Measurements from ENCODE around the gene MYH15. TPM values are rescaled to one million over a fixed set of nuclear protein-coding genes. Genes with fewer than 3 reads are reported as not detected.
"Not testable (repeated sequence)": the region's sequence is repeated elsewhere in the genome, so short reads cannot be mapped to it uniquely, and the experiment has no call there.

Gene MYH15
- polyA plus RNA-seq, 3 donors: 0.08 to 0.22 TPM; not detected in 1

- H3K27ac ChIP-seq (ENCODE audit: low read depth, low read length): no peak overlapping the region
- WGBS, 3 donors: 30 to 74% (median 64%) methylated on average over 2 of the region's 2 CpGs
Observed at GRCh38 chr3:108404368-108404767, 106.0 kb downstream of the MYH15 start.

GRCh38 chr3:108403686-108404345 is 106.6 kb downstream of the MYH15 start:
- WGBS, 3 donors: 79 to 90% (median 84%) methylated on average over 4 of the region's 4 CpGs

GRCh38 chr3:108403198-108403597 is 107.2 kb downstream of the MYH15 start:
- whole genome bisulfite sequencing, 3 donors: 25 to 80% (median 66%) methylated on average over 1 of the region's 1 CpG

More at GRCh38 chr3:108403686-108404345, 106.6 kb downstream of the MYH15 start:
- no peak overlapping the region for H3K27ac ChIP-seq (ENCODE audit: low read depth, low read length)

GRCh38 chr3:108401836-108402235 is 108.6 kb downstream of the MYH15 start:
- 93 to 95% (median 95%) methylated on average over 2 of the region's 2 CpGs for WGBS, 3 donors
- no peak overlapping the region for H3K27ac ChIP-seq (ENCODE audit: low read depth, low read length)

More at GRCh38 chr3:108403198-108403597, 107.2 kb downstream of the MYH15 start:
- no peak overlapping the region for H3K27ac ChIP-seq (ENCODE audit: low read depth, low read length)

GRCh38 chr3:108398510-108398909 is 111.9 kb downstream of the MYH15 start:
- WGBS, 3 donors: 95 to 96% (median 95%) methylated on average over 6 of the region's 6 CpGs
- no peak overlapping the region for H3K27ac ChIP-seq (ENCODE audit: low read depth, low read length)

- 84 to 92% (median 91%) methylated on average over 1 of the region's 1 CpG for WGBS, 3 donors
- H3K27ac ChIP-seq (ENCODE audit: low read depth, low read length): no peak overlapping the region
Observed at GRCh38 chr3:108396336-108396735, 114.1 kb downstream of the MYH15 start.

- WGBS, 3 donors: 51 to 80% (median 55%) methylated on average over 3 of the region's 3 CpGs
- H3K27ac ChIP-seq (ENCODE audit: low read depth, low read length): no peak overlapping the region
Observed at GRCh38 chr3:108394563-108394962, 115.8 kb downstream of the MYH15 start.

GRCh38 chr3:108394016-108394415 is 116.4 kb downstream of the MYH15 start:
- 90 to 98% (median 93%) methylated on average over 2 of the region's 2 CpGs for WGBS, 3 donors

GRCh38 chr3:108393128-108393900 is 117.1 kb downstream of the MYH15 start:
- no peak overlapping the region for H3K27ac ChIP-seq (ENCODE audit: low read depth, low read length)
- WGBS, 3 donors: 64 to 67% (median 65%) methylated on average over 3 of the region's 3 CpGs

More at GRCh38 chr3:108394016-108394415, 116.4 kb downstream of the MYH15 start:
- no peak overlapping the region for H3K27ac ChIP-seq (ENCODE audit: low read depth, low read length)

- no peak overlapping the region for H3K27ac ChIP-seq (ENCODE audit: low read depth, low read length)
- 65 to 72% (median 69%) methylated on average over 3 of the region's 3 CpGs for WGBS, 3 donors
Observed at GRCh38 chr3:108391917-108392593, 118.3 kb downstream of the MYH15 start.

GRCh38 chr3:108389372-108389771 is 121.0 kb downstream of the MYH15 start:
- H3K27ac ChIP-seq (ENCODE audit: low read depth, low read length): no peak overlapping the region
- 58 to 79% (median 70%) methylated on average over 1 of the region's 1 CpG for WGBS, 3 donors

- no peak overlapping the region for H3K27ac ChIP-seq (ENCODE audit: low read depth, low read length)
- 52 to 77% (median 72%) methylated on average over 12 of the region's 12 CpGs for WGBS, 3 donors
Observed at GRCh38 chr3:108388136-108389132, 122.0 kb downstream of the MYH15 start.

GRCh38 chr3:108387063-108387462 is 123.3 kb downstream of the MYH15 start:
- 88 to 95% (median 94%) methylated on average over 1 of the region's 1 CpG for WGBS, 3 donors
- no peak overlapping the region for H3K27ac ChIP-seq (ENCODE audit: low read depth, low read length)

- H3K27ac ChIP-seq (ENCODE audit: low read depth, low read length): no peak overlapping the region
Observed at GRCh38 chr3:108383306-108383705, 127.1 kb downstream of the MYH15 start.

GRCh38 chr3:108381529-108382140 is 128.8 kb downstream of the MYH15 start:
- no peak overlapping the region for H3K27ac ChIP-seq (ENCODE audit: low read depth, low read length)
- WGBS, 3 donors: 64 to 74% (median 65%) methylated on average over 3 of the region's 3 CpGs

GRCh38 chr3:108380128-108380795 is 130.1 kb downstream of the MYH15 start:
- no peak overlapping the region for H3K27ac ChIP-seq (ENCODE audit: low read depth, low read length)
- 87 to 93% (median 91%) methylated on average over 7 of the region's 7 CpGs for WGBS, 3 donors

- not testable (repeated sequence) for H3K27ac ChIP-seq (ENCODE audit: low read depth, low read length)
- WGBS, 3 donors: 86 to 95% (median 92%) methylated on average over 2 of the region's 2 CpGs
Observed at GRCh38 chr3:108378952-108379342, 131.4 kb downstream of the MYH15 start.
